A673 (cell line): ENCODE results near the gene CARMIL1. TPM values are rescaled to one million over a fixed set of nuclear protein-coding genes. Genes with fewer than 3 reads are reported as not detected.

ENCODE experiments used
- BruUV-seq: library from RNA; stranded (reverse); fragments of 400-500 nt; replicated peaks from 2 replicates; lab custom pipeline; 2021; lab: Mats Ljungman, UMichigan
- CTCF ChIA-PET: fragments of 300-600 bp; sonication (Branson Sonifier 250); formaldehyde crosslinking; loops from one replicate; lab custom pipeline; 2022; ENCODE audit warnings: antibody characterized with exemption; lab: Charles Lee
- POLR2A ChIA-PET: fragments of 300-600 bp; sonication (Branson Sonifier 250); formaldehyde crosslinking; loops from one replicate; lab custom pipeline; 2022; ENCODE audit warnings: antibody characterized with exemption; ENCODE audit not compliant: low non-redundant PET; lab: Charles Lee
- DNase-seq: peaks from one replicate; pipeline ENCODE4 v3.0.0-alpha.2; 2015; ENCODE audit warnings: low spot score
- H3K27ac ChIP-seq: fragments of 200-600 bp; sonication (generic); 2 replicates; pipeline ENCODE4 v1.5.1; 2016; ENCODE audit warnings: mixed run types, low read depth, mild to moderate bottlenecking, mixed read lengths, antibody characterized with exemption, low read length; ENCODE audit not compliant: poor library complexity, severe bottlenecking
- H3K27me3 ChIP-seq: fragments of 200-600 bp; sonication (generic); replicated peaks from 2 replicates; pipeline ENCODE4 v1.6.1; 2017; ENCODE audit warnings: mixed run types, low read depth, mild to moderate bottlenecking, mixed read lengths, antibody characterized with exemption, low read length; ENCODE audit not compliant: insufficient read depth, poor library complexity
- H3K36me3 ChIP-seq: fragments of 200-600 bp; sonication (generic); 2 replicates; pipeline ENCODE4 v1.6.1; 2016; ENCODE audit warnings: mixed run types, mild to moderate bottlenecking, mixed read lengths, antibody characterized with exemption, low read length; ENCODE audit not compliant: insufficient read depth, poor library complexity, severe bottlenecking
- H3K4me1 ChIP-seq: fragments of 200-600 bp; sonication (generic); 2 replicates; pipeline ENCODE4 v1.6.1; 2017; ENCODE audit warnings: mixed run types, mild to moderate bottlenecking, mixed read lengths, antibody characterized with exemption, low read length; ENCODE audit not compliant: insufficient read depth, poor library complexity, severe bottlenecking
- H3K4me3 ChIP-seq: fragments of 200-600 bp; sonication (generic); 2 replicates; pipeline ENCODE4 v1.5.1; 2016; ENCODE audit warnings: low read depth, mixed run types, mild to moderate bottlenecking, mixed read lengths, low read length; ENCODE audit not compliant: poor library complexity, severe bottlenecking
- H3K9me3 ChIP-seq: fragments of 200-600 bp; sonication (generic); 2 replicates; pipeline ENCODE4 v1.6.1; 2016; ENCODE audit warnings: mixed run types, low read depth, mild to moderate bottlenecking, mixed read lengths, antibody characterized with exemption, low read length; ENCODE audit not compliant: poor library complexity, severe bottlenecking
- EZH2 ChIP-seq: fragments of 200-600 bp; sonication (generic); IDR thresholded peaks from 2 replicates; pipeline ENCODE4 v1.6.1; 2017; ENCODE audit warnings: borderline replicate concordance, low read depth, mild to moderate bottlenecking, mixed read lengths, antibody characterized with exemption, low read length; ENCODE audit not compliant: poor library complexity, severe bottlenecking
- intact Hi-C: fragments of 100-400 bp; cut with micrococcal nuclease; formaldehyde crosslinking; loops from one replicate; pipeline ENCODE4 v1.10.0; 2022; ENCODE audit not compliant: unreplicated experiment
- total RNA-seq: library from RNA; stranded (reverse); gene quantifications from 2 replicates; pipeline ENCODE4 v1.2.3, GENCODE V29; 2021
- TF ChIP-seq, protein P1 (sequence below): fragments of 300-800, 200-600 bp; sonication (generic); conservative IDR thresholded peaks from 2 replicates; pipeline ENCODE4 v1.5.1; 2017; ENCODE audit warnings: low read depth, mild to moderate bottlenecking, antibody characterized with exemption, low read length, moderate library complexity, mixed read lengths

CARMIL1 gene
- total RNA-seq, 1 experiment from 2014 or later: 7.2 TPM

DNA sequence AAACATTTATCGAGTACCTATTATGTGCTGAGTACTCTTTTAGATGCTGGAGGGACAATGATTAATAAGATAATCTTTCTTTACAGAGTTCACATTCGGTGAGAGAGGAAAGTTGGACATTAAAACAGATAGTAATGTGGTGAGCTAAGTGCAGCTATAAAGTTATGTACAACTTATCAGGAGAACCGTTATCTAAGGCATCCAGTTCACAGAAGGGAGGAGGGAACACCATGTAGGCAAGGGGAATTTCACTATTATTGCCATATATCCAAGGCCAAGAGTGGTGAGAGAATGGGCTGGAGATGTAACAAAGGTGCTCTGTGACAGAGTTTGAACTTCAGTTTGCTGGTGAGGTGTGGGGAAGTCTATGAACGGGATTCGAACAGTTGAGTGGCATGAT is 105.8 kb downstream of the CARMIL1 start:
- Histone ChIP-seq H3K27ac (no peak overlapping the region), H3K36me3 (no peaks in the 10 kb centered on the region), H3K27me3 (no peaks in the 10 kb centered on the region), H3K4me3 (no peak overlapping the region), H3K9me3 (no peaks in the 10 kb centered on the region), H3K4me1 (no peaks in the 10 kb centered on the region)
- CTCF ChIA-PET: no interaction called here
- intact Hi-C loops: no loop called here
- POLR2A ChIA-PET: no interaction called here
- DNase-seq: no peak
- BruUV-seq: no TSS peak
- TF ChIP-seq, protein P1, sequence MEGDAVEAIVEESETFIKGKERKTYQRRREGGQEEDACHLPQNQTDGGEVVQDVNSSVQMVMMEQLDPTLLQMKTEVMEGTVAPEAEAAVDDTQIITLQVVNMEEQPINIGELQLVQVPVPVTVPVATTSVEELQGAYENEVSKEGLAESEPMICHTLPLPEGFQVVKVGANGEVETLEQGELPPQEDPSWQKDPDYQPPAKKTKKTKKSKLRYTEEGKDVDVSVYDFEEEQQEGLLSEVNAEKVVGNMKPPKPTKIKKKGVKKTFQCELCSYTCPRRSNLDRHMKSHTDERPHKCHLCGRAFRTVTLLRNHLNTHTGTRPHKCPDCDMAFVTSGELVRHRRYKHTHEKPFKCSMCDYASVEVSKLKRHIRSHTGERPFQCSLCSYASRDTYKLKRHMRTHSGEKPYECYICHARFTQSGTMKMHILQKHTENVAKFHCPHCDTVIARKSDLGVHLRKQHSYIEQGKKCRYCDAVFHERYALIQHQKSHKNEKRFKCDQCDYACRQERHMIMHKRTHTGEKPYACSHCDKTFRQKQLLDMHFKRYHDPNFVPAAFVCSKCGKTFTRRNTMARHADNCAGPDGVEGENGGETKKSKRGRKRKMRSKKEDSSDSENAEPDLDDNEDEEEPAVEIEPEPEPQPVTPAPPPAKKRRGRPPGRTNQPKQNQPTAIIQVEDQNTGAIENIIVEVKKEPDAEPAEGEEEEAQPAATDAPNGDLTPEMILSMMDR: no peak
- TF ChIP-seq EZH2: no peak

DNA sequence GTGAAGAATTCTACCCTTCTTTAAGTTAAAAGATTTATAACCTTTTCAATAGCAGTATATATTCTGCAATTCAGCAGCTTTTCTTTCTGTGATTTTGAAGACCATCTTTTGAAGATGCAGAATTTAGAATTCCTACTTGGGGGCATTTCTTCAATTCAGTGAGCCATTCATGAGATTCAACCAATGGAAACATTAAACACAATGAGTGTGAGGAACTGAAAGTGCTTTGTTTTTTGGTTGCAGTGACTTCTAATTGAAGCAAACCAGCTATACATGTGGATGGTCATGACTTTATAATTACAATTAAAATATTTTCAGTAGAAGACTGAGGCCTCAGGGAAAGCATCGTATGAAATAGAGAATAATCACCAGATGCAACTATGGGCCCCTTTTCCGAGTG is 108.3 kb downstream of the CARMIL1 start:
- TF ChIP-seq EZH2: no peak
- ChIA-PET CTCF (no interaction called here), POLR2A (interaction anchor here (0.7 kb wide), 1 partner anchor 25 kb away, joined by 3 read pairs; no protein-coding TSS in a partner anchor)
- no peaks in the 10 kb centered on the region for H3K9me3 ChIP-seq
- BruUV-seq: no TSS peak
- H3K36me3 ChIP-seq: no peaks in the 10 kb centered on the region
- DNase-seq: no peak
- intact Hi-C loops: no loop called here
- H3K27ac ChIP-seq: no peak overlapping the region
- no peaks in the 10 kb centered on the region for H3K4me1 ChIP-seq
- H3K4me3 ChIP-seq: no peak overlapping the region
- no peaks in the 10 kb centered on the region for H3K27me3 ChIP-seq

GRCh38 chr6:25387911-25388310 is 108.7 kb downstream of the CARMIL1 start:
- POLR2A ChIA-PET: interaction anchor here (0.7 kb wide), 1 partner anchor 24 kb away, joined by 3 read pairs; no protein-coding TSS in a partner anchor
- H3K27me3 ChIP-seq: no peaks in the 10 kb centered on the region
- no TSS peak for BruUV-seq

DNA sequence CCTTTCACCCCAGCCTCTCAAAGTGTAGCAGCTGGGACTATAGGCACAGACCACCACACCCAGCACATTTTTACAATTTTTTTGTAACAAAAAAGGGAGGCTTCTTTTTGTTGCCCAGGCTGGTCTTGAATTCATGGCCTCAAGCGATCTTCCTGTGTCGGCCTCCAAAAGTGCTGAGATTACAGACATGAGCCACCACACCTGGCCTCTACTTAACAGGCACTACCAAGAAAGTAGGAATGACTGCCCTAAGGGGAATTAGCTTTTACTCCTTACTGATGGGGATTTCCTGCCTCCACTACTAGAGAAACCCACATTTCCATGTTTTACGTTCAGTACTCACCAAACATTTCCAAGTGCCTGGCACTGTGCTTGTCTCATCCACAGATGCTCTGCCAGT is 109.6 kb downstream of the CARMIL1 start:
- POLR2A ChIA-PET: no interaction called here
- H3K4me3 ChIP-seq: no peak overlapping the region
- TF ChIP-seq EZH2: no peak
- no peak overlapping the region for H3K27ac ChIP-seq
- H3K4me1 ChIP-seq: no peaks in the 10 kb centered on the region
- no peak for DNase-seq
- H3K9me3 ChIP-seq: no peaks in the 10 kb centered on the region
- intact Hi-C loops: no loop called here
- H3K36me3 ChIP-seq: no peaks in the 10 kb centered on the region
- no TSS peak for BruUV-seq
- H3K27me3 ChIP-seq: no peaks in the 10 kb centered on the region
- CTCF ChIA-PET: no interaction called here

More at GRCh38 chr6:25387911-25388310, 108.7 kb downstream of the CARMIL1 start:
- H3K9me3 ChIP-seq: no peaks in the 10 kb centered on the region
- H3K4me3 ChIP-seq: no peak overlapping the region
- CTCF ChIA-PET: no interaction called here
- H3K36me3 ChIP-seq: no peaks in the 10 kb centered on the region
- H3K27ac ChIP-seq: no peak overlapping the region
- H3K4me1 ChIP-seq: no peaks in the 10 kb centered on the region
- intact Hi-C loops: no loop called here
- no peak for DNase-seq
- TF ChIP-seq, protein P1: no peak
- TF ChIP-seq EZH2: no peak
